A673 (cell line): ENCODE measurements around the gene ZSWIM8. TPM values are rescaled to one million over a fixed set of nuclear protein-coding genes. Genes with fewer than 3 reads are reported as not detected.

Experiments used
- BruUV-seq: library from RNA; stranded (reverse); fragments of 400-500 nt; replicated peaks from 2 replicates; lab custom pipeline; 2021; lab: Mats Ljungman, UMichigan
- CTCF ChIA-PET: fragments of 300-600 bp; sonication (Branson Sonifier 250); formaldehyde crosslinking; loops from one replicate; lab custom pipeline; 2022; ENCODE audit warnings: antibody characterized with exemption; lab: Charles Lee
- POLR2A ChIA-PET: fragments of 300-600 bp; sonication (Branson Sonifier 250); formaldehyde crosslinking; loops from one replicate; lab custom pipeline; 2022; ENCODE audit warnings: antibody characterized with exemption; ENCODE audit not compliant: low non-redundant PET; lab: Charles Lee
- DNase-seq: peaks from one replicate; pipeline ENCODE4 v3.0.0-alpha.2; 2015; ENCODE audit warnings: low spot score
- H3K27ac ChIP-seq: fragments of 200-600 bp; sonication (generic); 2 replicates; pipeline ENCODE4 v1.5.1; 2016; ENCODE audit warnings: mixed run types, low read depth, mild to moderate bottlenecking, mixed read lengths, antibody characterized with exemption, low read length; ENCODE audit not compliant: poor library complexity, severe bottlenecking
- H3K27me3 ChIP-seq: fragments of 200-600 bp; sonication (generic); replicated peaks from 2 replicates; pipeline ENCODE4 v1.6.1; 2017; ENCODE audit warnings: mixed run types, low read depth, mild to moderate bottlenecking, mixed read lengths, antibody characterized with exemption, low read length; ENCODE audit not compliant: insufficient read depth, poor library complexity
- H3K36me3 ChIP-seq: fragments of 200-600 bp; sonication (generic); 2 replicates; pipeline ENCODE4 v1.6.1; 2016; ENCODE audit warnings: mixed run types, mild to moderate bottlenecking, mixed read lengths, antibody characterized with exemption, low read length; ENCODE audit not compliant: insufficient read depth, poor library complexity, severe bottlenecking
- H3K4me1 ChIP-seq: fragments of 200-600 bp; sonication (generic); 2 replicates; pipeline ENCODE4 v1.6.1; 2017; ENCODE audit warnings: mixed run types, mild to moderate bottlenecking, mixed read lengths, antibody characterized with exemption, low read length; ENCODE audit not compliant: insufficient read depth, poor library complexity, severe bottlenecking
- H3K4me3 ChIP-seq: fragments of 200-600 bp; sonication (generic); 2 replicates; pipeline ENCODE4 v1.5.1; 2016; ENCODE audit warnings: low read depth, mixed run types, mild to moderate bottlenecking, mixed read lengths, low read length; ENCODE audit not compliant: poor library complexity, severe bottlenecking
- H3K9me3 ChIP-seq: fragments of 200-600 bp; sonication (generic); 2 replicates; pipeline ENCODE4 v1.6.1; 2016; ENCODE audit warnings: mixed run types, low read depth, mild to moderate bottlenecking, mixed read lengths, antibody characterized with exemption, low read length; ENCODE audit not compliant: poor library complexity, severe bottlenecking
- CTCF ChIP-seq: fragments of 300-800, 200-600 bp; sonication (generic); conservative IDR thresholded peaks from 2 replicates; pipeline ENCODE4 v1.5.1; 2017; ENCODE audit warnings: low read depth, mild to moderate bottlenecking, antibody characterized with exemption, low read length, moderate library complexity, mixed read lengths
- EZH2 ChIP-seq: fragments of 200-600 bp; sonication (generic); IDR thresholded peaks from 2 replicates; pipeline ENCODE4 v1.6.1; 2017; ENCODE audit warnings: borderline replicate concordance, low read depth, mild to moderate bottlenecking, mixed read lengths, antibody characterized with exemption, low read length; ENCODE audit not compliant: poor library complexity, severe bottlenecking
- intact Hi-C: fragments of 100-400 bp; cut with micrococcal nuclease; formaldehyde crosslinking; loops from one replicate; pipeline ENCODE4 v1.10.0; 2022; ENCODE audit not compliant: unreplicated experiment
- total RNA-seq: library from RNA; stranded (reverse); gene quantifications from 2 replicates; pipeline ENCODE4 v1.2.3, GENCODE V29; 2021

ZSWIM8 gene
- total RNA-seq, 1 experiment from 2014 or later, result 71.3 TPM

- BruUV-seq, result no TSS peak
- Histone ChIP-seq H3K36me3 (peaks cover 22% of the 10 kb centered on the region), H3K27me3 (no peaks in the 10 kb centered on the region), H3K27ac (no peak overlapping the region), H3K4me1 (peaks cover 20% of the 10 kb centered on the region), H3K9me3 (no peaks in the 10 kb centered on the region), H3K4me3 (no peak overlapping the region)
- intact Hi-C loops, result no loop called here
- DNase-seq, result no peak
- no peak for TF ChIP-seq EZH2
- TF ChIP-seq CTCF, result no peak
- ChIA-PET POLR2A (no interaction called here), CTCF (no interaction called here)
These were observed 6.4 kb upstream of the ZSWIM8 start for GRCh38 chr10:73779018-73779417.

- Histone ChIP-seq H3K27ac (no peak overlapping the region), H3K4me1 (peaks cover 17% of the 10 kb centered on the region), H3K27me3 (no peaks in the 10 kb centered on the region), H3K4me3 (no peak overlapping the region), H3K9me3 (no peaks in the 10 kb centered on the region), H3K36me3 (peaks cover 22% of the 10 kb centered on the region)
- ChIA-PET POLR2A (no interaction called here), CTCF (no interaction called here)
- DNase-seq, result no peak
- no peak for TF ChIP-seq CTCF
- TF ChIP-seq EZH2, result no peak
- no TSS peak for BruUV-seq
- intact Hi-C loops, result no loop called here
These were observed 5.7 kb upstream of the ZSWIM8 start for GRCh38 chr10:73779539-73780197.

GRCh38 chr10:73780301-73780700 lies 5.1 kb upstream of the ZSWIM8 start:
- CTCF ChIA-PET, result no interaction called here

More at GRCh38 chr10:73780301-73780700, 5.1 kb upstream of the ZSWIM8 start:
- peaks cover 19% of the 10 kb centered on the region for H3K36me3 ChIP-seq
- H3K27me3 ChIP-seq, result no peaks in the 10 kb centered on the region
- H3K27ac ChIP-seq, result no peak overlapping the region
- H3K4me3 ChIP-seq, result peak overlapping the region; percentile 87
- TF ChIP-seq CTCF (no peak), EZH2 (no peak)
- no peak for DNase-seq
- no peaks in the 10 kb centered on the region for H3K9me3 ChIP-seq
- no TSS peak for BruUV-seq
- intact Hi-C loops, result no loop called here
- H3K4me1 ChIP-seq, result peaks cover 11% of the 10 kb centered on the region
- POLR2A ChIA-PET, result no interaction called here
